Measurements from ENCODE around the gene UMPS.

UMPS gene

GRCh38 chr3:124766113-124767095, 36.2 kb downstream of the UMPS start:
- no peak for TF ChIP-seq CTCF (conservative IDR thresholded peaks at IDR 0.05; ENCODE audit: control insufficient read depth, insufficient read depth, low read depth, low read length)
- no peak overlapping the region for H3K4me3 ChIP-seq (ENCODE audit: control insufficient read depth, low read depth, low read length)
- DNase-seq (ENCODE audit: low read depth): no peak

GRCh38 chr3:124767264-124767663, 37.0 kb downstream of the UMPS start:
- TF ChIP-seq CTCF (conservative IDR thresholded peaks at IDR 0.05; ENCODE audit: control insufficient read depth, insufficient read depth, low read depth, low read length): no peak
- H3K4me3 ChIP-seq (ENCODE audit: control insufficient read depth, low read depth, low read length): no peak overlapping the region
- no peak for DNase-seq (ENCODE audit: low read depth)

GRCh38 chr3:124767691-124768090, 37.4 kb downstream of the UMPS start:
- H3K4me3 ChIP-seq (ENCODE audit: control insufficient read depth, low read depth, low read length): no peak overlapping the region
- no peak for DNase-seq (ENCODE audit: low read depth)
- no peak for TF ChIP-seq CTCF (conservative IDR thresholded peaks at IDR 0.05; ENCODE audit: control insufficient read depth, insufficient read depth, low read depth, low read length)

GRCh38 chr3:124768812-124769211, 38.6 kb downstream of the UMPS start:
- TF ChIP-seq CTCF (conservative IDR thresholded peaks at IDR 0.05; ENCODE audit: control insufficient read depth, insufficient read depth, low read depth, low read length): peak; percentile 5
- H3K4me3 ChIP-seq (ENCODE audit: control insufficient read depth, low read depth, low read length): no peak overlapping the region
- no peak for DNase-seq (ENCODE audit: low read depth)

- DNase-seq (ENCODE audit: low read depth): no peak
- H3K4me3 ChIP-seq (ENCODE audit: control insufficient read depth, low read depth, low read length): no peak overlapping the region
- no peak for TF ChIP-seq CTCF (conservative IDR thresholded peaks at IDR 0.05; ENCODE audit: control insufficient read depth, insufficient read depth, low read depth, low read length)
These were observed 39.2 kb downstream of the UMPS start for GRCh38 chr3:124769462-124769861.

- no peak overlapping the region for H3K4me3 ChIP-seq (ENCODE audit: control insufficient read depth, low read depth, low read length)
- no peak for DNase-seq (ENCODE audit: low read depth)
- no peak for TF ChIP-seq CTCF (conservative IDR thresholded peaks at IDR 0.05; ENCODE audit: control insufficient read depth, insufficient read depth, low read depth, low read length)
These were observed 40.3 kb downstream of the UMPS start for GRCh38 chr3:124770336-124771082.
